ENCODE results near the gene ATP2B3.

Gene ATP2B3

GRCh38 chrX:153481043-153481442, 36.4 kb upstream of the ATP2B3 start:
- DNase-seq, result no peak
- no peaks in the 10 kb centered on the region for H3K9me3 ChIP-seq
- H3K4me1 ChIP-seq, result peaks cover 0 to 52% (median 42%) of the 10 kb centered on the region in 4 donors
- intact Hi-C loops (cut with DNase I; ENCODE audit: low total_unique reads), result no loop called here
- no peak overlapping the region for H3K27ac ChIP-seq
- no peaks in the 10 kb centered on the region for H3K36me3 ChIP-seq
- H3K27me3 ChIP-seq, result no peaks in the 10 kb centered on the region
- no peak for TF ChIP-seq CTCF (IDR thresholded peaks at IDR 0.05)
- H3K4me3 ChIP-seq, result no peak overlapping the region

- intact Hi-C loops (cut with DNase I; ENCODE audit: low total_unique reads), result no loop called here
- TF ChIP-seq CTCF (IDR thresholded peaks at IDR 0.05), result no peak
- Histone ChIP-seq H3K36me3 (no peaks in the 10 kb centered on the region), H3K27me3 (no peaks in the 10 kb centered on the region), H3K4me3 (no peak overlapping the region), H3K4me1 (peaks cover 0 to 52% (median 40%) of the 10 kb centered on the region in 4 donors), H3K9me3 (no peaks in the 10 kb centered on the region), H3K27ac (peak overlapping the region in 1 of 2 donors; percentile 88)
- no peak for DNase-seq
Measured at GRCh38 chrX:153482376-153483015, 34.9 kb upstream of the ATP2B3 start.

GRCh38 chrX:153485396-153486080, 31.9 kb upstream of the ATP2B3 start:
- intact Hi-C loops (cut with DNase I; ENCODE audit: low total_unique reads), result no loop called here
- no peaks in the 10 kb centered on the region for H3K36me3 ChIP-seq
- no peak for DNase-seq
- H3K27me3 ChIP-seq, result no peaks in the 10 kb centered on the region
- no peaks in the 10 kb centered on the region for H3K9me3 ChIP-seq
- peaks cover 8 to 74% (median 64%) of the 10 kb centered on the region in 4 donors for H3K4me1 ChIP-seq
- peak overlapping the region; percentile 80 to 88 for H3K27ac ChIP-seq
- no peak overlapping the region for H3K4me3 ChIP-seq
- TF ChIP-seq CTCF (IDR thresholded peaks at IDR 0.05), result no peak

GRCh38 chrX:153486171-153486570, 31.3 kb upstream of the ATP2B3 start:
- no peak for DNase-seq

GRCh38 chrX:153487590-153488071, 29.8 kb upstream of the ATP2B3 start:
- no peaks in the 10 kb centered on the region for H3K27me3 ChIP-seq
- intact Hi-C loops (cut with DNase I; ENCODE audit: low total_unique reads), result no loop called here
- peak overlapping the region; percentile 24 to 29 for H3K4me3 ChIP-seq
- no peaks in the 10 kb centered on the region for H3K9me3 ChIP-seq
- peak overlapping the region; percentile 80 to 88 for H3K27ac ChIP-seq
- peak; percentile 61 to 93 for DNase-seq
- no peaks in the 10 kb centered on the region for H3K36me3 ChIP-seq
- peaks cover 8 to 93% (median 74%) of the 10 kb centered on the region in 4 donors for H3K4me1 ChIP-seq
- no peak for TF ChIP-seq CTCF (IDR thresholded peaks at IDR 0.05)

More at GRCh38 chrX:153486171-153486570, 31.3 kb upstream of the ATP2B3 start:
- Histone ChIP-seq H3K36me3 (no peaks in the 10 kb centered on the region), H3K4me1 (peaks cover 8 to 80% (median 67%) of the 10 kb centered on the region in 4 donors), H3K4me3 (peak overlapping the region in 1 of 2 donors; percentile 29), H3K27me3 (no peaks in the 10 kb centered on the region), H3K9me3 (no peaks in the 10 kb centered on the region), H3K27ac (peak overlapping the region; percentile 80 to 88)
- no peak for TF ChIP-seq CTCF (IDR thresholded peaks at IDR 0.05)
- intact Hi-C loops (cut with DNase I; ENCODE audit: low total_unique reads), result no loop called here

All from tibial artery (tissue), 4 donors.